Gastrocnemius medialis (tissue), 4 donors: Measurements from ENCODE around the gene MGAT5B. TPM values are rescaled to one million over a fixed set of nuclear protein-coding genes. Genes with fewer than 3 reads are reported as not detected.

Source experiments
- ATAC-seq, 2 donors: fragments of 150-250 bp; one replicate each; pipeline ENCODE4 v1.9.1; 2016
- DNase-seq, 2 donors: peaks; one replicate each; pipeline ENCODE4 v3.0.0-alpha.2; 2019
- H3K27ac ChIP-seq, 4 donors: fragments of 200-600 bp; sonication (generic); 1 replicate in 1 of 4; 2 replicates in 3 of 4; pipeline ENCODE4 v1.5.1; 2016 to 2018; ENCODE audit warnings: mild to moderate bottlenecking in 2 of 4, moderate library complexity in 1 of 4
- H3K27me3 ChIP-seq, 3 donors: fragments of 200-600 bp; sonication (generic) in 2 of 3; 1 replicate in 1 of 3; 2 replicates in 2 of 3; pipeline versions ENCODE4 v1.5.1 to v1.6.0; 2016 to 2019; ENCODE audit warnings: mild to moderate bottlenecking in 1 of 3, moderate library complexity in 1 of 3
- H3K36me3 ChIP-seq, 2 donors: fragments of 200-600 bp; sonication (generic) in 1 of 2; one replicate each; pipeline ENCODE4 v1.5.1; 2017 to 2018
- H3K4me1 ChIP-seq, 2 donors: fragments of 200-600 bp; sonication (generic) in 1 of 2; one replicate each; pipeline ENCODE4 v1.5.1; 2016 to 2017; ENCODE audit warnings: mild to moderate bottlenecking in 2 of 2
- H3K4me3 ChIP-seq, 4 donors: fragments of 200-600 bp; sonication (generic) in 3 of 4; 1 replicate in 1 of 4; 2 replicates in 3 of 4; pipeline ENCODE4 v1.5.1; 2016 to 2019; ENCODE audit warnings: mild to moderate bottlenecking in 2 of 4
- H3K9me3 ChIP-seq, 3 donors: fragments of 200-600 bp; sonication (generic) in 2 of 3; 1 replicate in 1 of 3; 2 replicates in 2 of 3; pipeline ENCODE4 v1.5.1; 2016 to 2019
- POLR2A ChIP-seq, 2 donors: fragments of 450-650 bp; IDR thresholded peaks; one replicate each; pipeline ENCODE4 v1.6.1; 2017; ENCODE audit warnings: antibody characterized with exemption in 2 of 2, mild to moderate bottlenecking in 2 of 2, moderate library complexity in 2 of 2
- in situ Hi-C, 4 donors: fragments of 200-750 bp; cut with MboI; loops; one replicate each; pipeline versions ENCODE4 v1.15.0 to v1.8.0; 2017; ENCODE audit warnings: low sequenced_read_pairs in 4 of 4
- intact Hi-C: fragments of 100-400 bp; cut with DNase I; formaldehyde crosslinking; loops from one replicate; pipeline ENCODE4 v1.15.1; 2023; ENCODE audit warnings: low total_unique reads
- total RNA-seq, 4 donors: library from RNA; depleted of rRNA; stranded (reverse); fragments of >200 nt; gene quantifications; one replicate each; pipeline versions ENCODE4 v1.1.0 to v1.2.3, GENCODE V29; 2016
- TF ChIP-seq, protein P1 (sequence below), 5 experiments: fragments of 450-650 bp in 3 of 5; fragments of 200-600 bp in 2 of 5; sonication (generic) in 2 of 5; IDR thresholded peaks in 4 of 5; conservative IDR thresholded peaks in 1 of 5; 1 replicate in 4 of 5; 2 replicates in 1 of 5; pipeline ENCODE4 v1.5.1; 2016 to 2019; ENCODE audit warnings: antibody characterized with exemption in 5 of 5, mild to moderate bottlenecking in 3 of 5, moderate library complexity in 3 of 5

Gene MGAT5B
- total RNA-seq, 4 donors from 2014 or later: not detected

DNA sequence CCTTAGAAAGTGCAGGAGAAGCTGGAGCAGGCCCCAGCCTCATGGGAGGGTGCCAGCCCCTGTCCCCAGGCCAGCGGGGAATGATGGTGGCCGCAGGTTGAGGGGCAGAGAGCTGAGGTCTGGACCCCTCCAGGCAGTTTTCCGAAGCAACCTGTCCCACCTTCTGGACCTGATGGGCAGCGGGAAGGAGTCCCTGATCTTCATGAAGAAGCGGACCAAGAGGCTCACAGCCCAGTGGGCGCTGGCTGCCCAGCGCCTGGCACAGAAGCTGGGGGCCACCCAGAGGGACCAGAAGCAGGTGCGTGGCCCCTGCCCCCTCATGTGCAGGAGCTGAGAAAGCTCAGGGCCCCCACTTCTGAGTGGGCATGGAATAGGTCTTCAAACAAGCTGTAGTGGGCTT is 36.8 kb downstream of the MGAT5B start:
- in situ Hi-C loops (no loop called here), intact Hi-C loops (no loop called here)
- H3K4me3 ChIP-seq: no peak overlapping the region
- ATAC-seq: no peak
- DNase-seq: no peak
- no peaks in the 10 kb centered on the region for H3K9me3 ChIP-seq
- H3K27me3 ChIP-seq: peaks cover 0 to 16% (median 3%) of the 10 kb centered on the region in 3 donors
- no peaks in the 10 kb centered on the region for H3K4me1 ChIP-seq
- no peak for TF ChIP-seq POLR2A (IDR thresholded peaks at IDR 0.05)
- TF ChIP-seq, protein P1, sequence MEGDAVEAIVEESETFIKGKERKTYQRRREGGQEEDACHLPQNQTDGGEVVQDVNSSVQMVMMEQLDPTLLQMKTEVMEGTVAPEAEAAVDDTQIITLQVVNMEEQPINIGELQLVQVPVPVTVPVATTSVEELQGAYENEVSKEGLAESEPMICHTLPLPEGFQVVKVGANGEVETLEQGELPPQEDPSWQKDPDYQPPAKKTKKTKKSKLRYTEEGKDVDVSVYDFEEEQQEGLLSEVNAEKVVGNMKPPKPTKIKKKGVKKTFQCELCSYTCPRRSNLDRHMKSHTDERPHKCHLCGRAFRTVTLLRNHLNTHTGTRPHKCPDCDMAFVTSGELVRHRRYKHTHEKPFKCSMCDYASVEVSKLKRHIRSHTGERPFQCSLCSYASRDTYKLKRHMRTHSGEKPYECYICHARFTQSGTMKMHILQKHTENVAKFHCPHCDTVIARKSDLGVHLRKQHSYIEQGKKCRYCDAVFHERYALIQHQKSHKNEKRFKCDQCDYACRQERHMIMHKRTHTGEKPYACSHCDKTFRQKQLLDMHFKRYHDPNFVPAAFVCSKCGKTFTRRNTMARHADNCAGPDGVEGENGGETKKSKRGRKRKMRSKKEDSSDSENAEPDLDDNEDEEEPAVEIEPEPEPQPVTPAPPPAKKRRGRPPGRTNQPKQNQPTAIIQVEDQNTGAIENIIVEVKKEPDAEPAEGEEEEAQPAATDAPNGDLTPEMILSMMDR (IDR thresholded peaks at IDR 0.05 in 4 of 5, conservative IDR thresholded peaks at IDR 0.05 in 1 of 5): no peak
- no peaks in the 10 kb centered on the region for H3K36me3 ChIP-seq
- H3K27ac ChIP-seq: no peak overlapping the region

DNA sequence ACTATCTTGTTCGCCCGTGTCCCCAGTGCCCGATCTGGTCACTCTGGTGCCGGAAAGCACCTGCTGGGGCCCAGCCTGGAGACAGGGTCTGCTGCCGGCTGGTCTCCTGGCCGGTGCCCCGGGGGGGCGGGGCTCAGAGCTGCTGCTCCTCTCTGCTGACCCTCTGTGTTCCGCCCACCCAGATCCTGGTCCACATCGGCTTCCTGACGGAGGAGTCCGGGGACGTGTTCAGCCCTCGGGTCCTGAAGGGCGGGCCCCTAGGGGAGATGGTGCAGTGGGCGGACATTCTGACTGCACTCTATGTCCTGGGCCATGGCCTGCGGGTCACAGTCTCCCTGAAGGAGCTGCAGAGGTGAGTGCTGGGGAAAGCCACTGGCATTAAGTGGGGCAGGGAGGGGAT is 37.6 kb downstream of the MGAT5B start:
- no peak for ATAC-seq
- no peak for DNase-seq
- Histone ChIP-seq H3K4me3 (no peak overlapping the region), H3K9me3 (no peaks in the 10 kb centered on the region), H3K27ac (no peak overlapping the region), H3K36me3 (no peaks in the 10 kb centered on the region), H3K27me3 (peaks cover 0 to 16% (median 3%) of the 10 kb centered on the region in 3 donors), H3K4me1 (no peaks in the 10 kb centered on the region)
- in situ Hi-C loops: no loop called here
- intact Hi-C loops: no loop called here
- no peak for TF ChIP-seq POLR2A (IDR thresholded peaks at IDR 0.05)
- TF ChIP-seq, protein P1 (IDR thresholded peaks at IDR 0.05 in 4 of 5, conservative IDR thresholded peaks at IDR 0.05 in 1 of 5): no peak

DNA sequence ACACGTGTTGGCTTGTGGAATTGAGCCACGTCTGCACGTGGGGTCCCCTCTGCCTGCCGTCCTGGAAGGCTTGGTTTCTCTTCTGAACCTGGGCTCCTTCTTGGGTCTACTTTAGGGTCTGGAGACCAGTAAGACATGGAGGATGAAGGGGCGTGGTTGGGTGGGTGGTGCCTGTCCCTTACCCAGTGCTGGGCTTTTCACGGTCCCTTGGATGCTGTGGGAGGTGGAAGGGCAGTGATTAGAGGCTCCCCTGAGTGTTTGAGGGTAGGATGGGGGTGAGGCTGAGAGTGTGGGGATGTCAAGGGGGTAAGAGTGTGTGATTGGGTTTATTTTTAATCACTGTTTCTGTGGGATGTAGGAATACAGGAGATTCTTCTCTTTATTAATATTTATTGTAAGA is 38.3 kb downstream of the MGAT5B start:
- Histone ChIP-seq H3K4me1 (no peaks in the 10 kb centered on the region), H3K9me3 (no peaks in the 10 kb centered on the region), H3K36me3 (no peaks in the 10 kb centered on the region), H3K27me3 (peaks cover 0 to 16% (median 3%) of the 10 kb centered on the region in 3 donors), H3K27ac (no peak overlapping the region), H3K4me3 (no peak overlapping the region)
- intact Hi-C loops (no loop called here), in situ Hi-C loops (no loop called here)
- ATAC-seq (no peak), DNase-seq (no peak)
- no peak for TF ChIP-seq POLR2A (IDR thresholded peaks at IDR 0.05)
- TF ChIP-seq, protein P1 (IDR thresholded peaks at IDR 0.05 in 4 of 5, conservative IDR thresholded peaks at IDR 0.05 in 1 of 5): no peak

DNA sequence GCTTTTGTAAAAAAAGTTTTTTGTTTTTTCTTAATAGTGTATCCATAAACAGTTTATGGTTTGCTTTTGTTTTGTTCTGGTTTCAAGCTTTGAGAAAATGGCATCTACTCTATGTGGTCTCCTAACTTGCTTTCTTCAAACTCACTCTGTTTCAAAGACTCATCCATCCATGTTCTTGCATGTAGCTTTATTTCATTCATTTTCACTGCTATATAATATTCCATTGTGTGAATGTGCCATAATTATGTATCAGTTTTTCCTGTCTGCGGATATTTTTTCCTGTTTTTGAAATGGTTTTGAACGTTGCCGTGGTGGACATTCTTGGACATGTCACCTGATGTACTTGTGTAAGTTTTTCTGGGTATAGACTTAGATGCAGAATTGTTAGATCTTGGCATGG is 39.1 kb downstream of the MGAT5B start:
- intact Hi-C loops (no loop called here), in situ Hi-C loops (no loop called here)
- Histone ChIP-seq H3K4me3 (no peak overlapping the region), H3K9me3 (no peaks in the 10 kb centered on the region), H3K27ac (no peak overlapping the region), H3K27me3 (peaks cover 0 to 16% (median 3%) of the 10 kb centered on the region in 3 donors), H3K4me1 (no peaks in the 10 kb centered on the region), H3K36me3 (no peaks in the 10 kb centered on the region)
- TF ChIP-seq, protein P1 (IDR thresholded peaks at IDR 0.05 in 4 of 5, conservative IDR thresholded peaks at IDR 0.05 in 1 of 5): no peak
- no peak for TF ChIP-seq POLR2A (IDR thresholded peaks at IDR 0.05)
- ATAC-seq (no peak), DNase-seq (no peak)
